OCI-LY7 (cell line): ENCODE measurements around the gene EMC9.

ENCODE experiments used
- CTCF ChIP-seq: fragments of 200-600 bp; sonication (generic); conservative IDR thresholded peaks from 2 replicates; pipeline ENCODE4 v1.5.1; 2014; ENCODE audit warnings: mild to moderate bottlenecking, antibody characterized with exemption, low read length, moderate library complexity, mixed read lengths
- EZH2phosphoT487 ChIP-seq: fragments of 200-600 bp; sonication (generic); IDR thresholded peaks from 2 replicates; pipeline ENCODE4 v1.6.1; 2018; ENCODE audit warnings: low read depth, borderline replicate concordance, mild to moderate bottlenecking, mixed run types, antibody characterized with exemption, low read length, moderate library complexity, mixed read lengths

- TF ChIP-seq CTCF (no peak), EZH2phosphoT487 (no peak)
Measured at GRCh38 chr14:24149302-24149969, 8.0 kb upstream of the EMC9 start.
